ENCODE measurements around the gene CLDN3. TPM values are rescaled to one million over a fixed set of nuclear protein-coding genes. Genes with fewer than 3 reads are reported as not detected.
A peak's percentile ranks its signal among the peaks of the same experiment; 100 is the strongest.

CLDN3 gene
- total RNA-seq, 1 experiment from 2014 or later, result 51.6 TPM

GRCh38 chr7:73727952-73728351 is 42.1 kb downstream of the CLDN3 start:
- no peak overlapping the region for H3K4me2 ChIP-seq (ENCODE audit: low read length)
- H3K4me1 ChIP-seq (ENCODE audit: insufficient read depth, low read length), result no peaks in the 10 kb centered on the region
- no peaks in the 10 kb centered on the region for H3K27me3 ChIP-seq (ENCODE audit: low read length)
- ATAC-seq (no peak), DNase-seq (no peak)
- H3K4me3 ChIP-seq (ENCODE audit: low read length), result no peak overlapping the region
- no peaks in the 10 kb centered on the region for H3K9me3 ChIP-seq (ENCODE audit: low read length)
- CTCF ChIA-PET, result no interaction called here
- intact Hi-C loops (cut with micrococcal nuclease), result no loop called here
- H3F3A ChIP-seq (ENCODE audit: low read length, unreplicated experiment), result no peaks in the 10 kb centered on the region
- POLR2A ChIA-PET (ENCODE audit: unreplicated experiment), result no interaction called here
- TF ChIP-seq EZH2 (IDR thresholded peaks at IDR 0.05; ENCODE audit: low read length, unreplicated experiment) (no peak), EZH2phosphoT487 (IDR thresholded peaks at IDR 0.05; ENCODE audit: borderline replicate concordance, low read length) (no peak), CTCF (conservative IDR thresholded peaks at IDR 0.05; ENCODE audit: low read depth, low read length) (no peak)
- no TSS peak for BruUV-seq (replicated peaks)
- no peaks in the 10 kb centered on the region for H3K36me3 ChIP-seq (ENCODE audit: low read depth, low read length)
- H2AFZ ChIP-seq (ENCODE audit: low read length), result no peak overlapping the region
- no peaks in the 10 kb centered on the region for H3K79me2 ChIP-seq (ENCODE audit: low read length)
- no peak overlapping the region for H3K27ac ChIP-seq (ENCODE audit: low read length)
- H3K9me2 ChIP-seq (replicated peaks; ENCODE audit: low read length), result no peaks in the 10 kb centered on the region
- H4K20me1 ChIP-seq (ENCODE audit: low read length), result no peaks in the 10 kb centered on the region
- no peak overlapping the region for H3K9ac ChIP-seq (ENCODE audit: low read length)

GRCh38 chr7:73726083-73726466 is 44.0 kb downstream of the CLDN3 start:
- no peak overlapping the region for H3K4me2 ChIP-seq (ENCODE audit: low read length)
- H3F3A ChIP-seq (ENCODE audit: low read length, unreplicated experiment), result no peaks in the 10 kb centered on the region
- no TSS peak for BruUV-seq (replicated peaks)
- no peak overlapping the region for H3K27ac ChIP-seq (ENCODE audit: low read length)
- DNase-seq (no peak), ATAC-seq (no peak)
- ChIA-PET CTCF (interaction anchor here (1.0 kb wide), 2 partner anchors 22 to 120 kb away, joined by 7 to 13 read pairs; no protein-coding TSS in a partner anchor), POLR2A (ENCODE audit: unreplicated experiment) (no interaction called here)
- H3K9ac ChIP-seq (ENCODE audit: low read length), result no peak overlapping the region
- no peaks in the 10 kb centered on the region for H3K79me2 ChIP-seq (ENCODE audit: low read length)
- no peaks in the 10 kb centered on the region for H3K9me3 ChIP-seq (ENCODE audit: low read length)
- no peak overlapping the region for H2AFZ ChIP-seq (ENCODE audit: low read length)
- no peak overlapping the region for H3K4me3 ChIP-seq (ENCODE audit: low read length)
- no peaks in the 10 kb centered on the region for H3K27me3 ChIP-seq (ENCODE audit: low read length)
- no peaks in the 10 kb centered on the region for H3K36me3 ChIP-seq (ENCODE audit: low read depth, low read length)
- no peaks in the 10 kb centered on the region for H4K20me1 ChIP-seq (ENCODE audit: low read length)
- TF ChIP-seq EZH2phosphoT487 (IDR thresholded peaks at IDR 0.05; ENCODE audit: borderline replicate concordance, low read length), result no peak
- 0 out of 2 replicates have a peak, but pooled peaks have one; percentile 3 for TF ChIP-seq CTCF (conservative IDR thresholded peaks at IDR 0.05; ENCODE audit: low read depth, low read length)
- H3K4me1 ChIP-seq (ENCODE audit: insufficient read depth, low read length), result peaks cover 13% of the 10 kb centered on the region
- H3K9me2 ChIP-seq (replicated peaks; ENCODE audit: low read length), result no peaks in the 10 kb centered on the region
- intact Hi-C loops (cut with micrococcal nuclease), result no loop called here

- no TSS peak for BruUV-seq (replicated peaks)
- no peak overlapping the region for H3K4me3 ChIP-seq (ENCODE audit: low read length)
- no peaks in the 10 kb centered on the region for H3K9me3 ChIP-seq (ENCODE audit: low read length)
- POLR2A ChIA-PET (ENCODE audit: unreplicated experiment), result no interaction called here
- no peaks in the 10 kb centered on the region for H3F3A ChIP-seq (ENCODE audit: low read length, unreplicated experiment)
- no peak overlapping the region for H3K9ac ChIP-seq (ENCODE audit: low read length)
- no peaks in the 10 kb centered on the region for H3K27me3 ChIP-seq (ENCODE audit: low read length)
- H3K9me2 ChIP-seq (replicated peaks; ENCODE audit: low read length), result no peaks in the 10 kb centered on the region
- H3K79me2 ChIP-seq (ENCODE audit: low read length), result peaks cover 11% of the 10 kb centered on the region
- H3K4me1 ChIP-seq (ENCODE audit: insufficient read depth, low read length), result peaks cover 20% of the 10 kb centered on the region
- DNase-seq, result no peak
- no peak for ATAC-seq
- H3K36me3 ChIP-seq (ENCODE audit: low read depth, low read length), result no peaks in the 10 kb centered on the region
- H4K20me1 ChIP-seq (ENCODE audit: low read length), result no peaks in the 10 kb centered on the region
- intact Hi-C loops (cut with micrococcal nuclease), result no loop called here
- no peak overlapping the region for H2AFZ ChIP-seq (ENCODE audit: low read length)
- H3K4me2 ChIP-seq (ENCODE audit: low read length), result no peak overlapping the region
- TF ChIP-seq EZH2phosphoT487 (IDR thresholded peaks at IDR 0.05; ENCODE audit: borderline replicate concordance, low read length), result no peak
- no peak for TF ChIP-seq EZH2 (IDR thresholded peaks at IDR 0.05; ENCODE audit: low read length, unreplicated experiment)
- no peak for TF ChIP-seq CTCF (conservative IDR thresholded peaks at IDR 0.05; ENCODE audit: low read depth, low read length)
- no peak overlapping the region for H3K27ac ChIP-seq (ENCODE audit: low read length)
- CTCF ChIA-PET, result no interaction called here
Measured at GRCh38 chr7:73723813-73724212, 46.3 kb downstream of the CLDN3 start.
